ENCODE measurements around the gene SYNDIG1.

SYNDIG1 gene

GRCh38 chr20:24575811-24576210, 106.4 kb downstream of the SYNDIG1 start:
- DNase-seq (ENCODE audit: low read depth): no peak
- TF ChIP-seq CTCF (conservative IDR thresholded peaks at IDR 0.05; ENCODE audit: low read depth, low read length): no peak
- H3K4me3 ChIP-seq (ENCODE audit: low read depth, low read length): no peak overlapping the region

GRCh38 chr20:24576447-24576846, 107.0 kb downstream of the SYNDIG1 start:
- no peak for TF ChIP-seq CTCF (conservative IDR thresholded peaks at IDR 0.05; ENCODE audit: low read depth, low read length)
- H3K4me3 ChIP-seq (ENCODE audit: low read depth, low read length): no peak overlapping the region
- DNase-seq (ENCODE audit: low read depth): no peak

GRCh38 chr20:24577271-24577909, 108.0 kb downstream of the SYNDIG1 start:
- no peak for DNase-seq (ENCODE audit: low read depth)
- no peak overlapping the region for H3K4me3 ChIP-seq (ENCODE audit: low read depth, low read length)
- TF ChIP-seq CTCF (conservative IDR thresholded peaks at IDR 0.05; ENCODE audit: low read depth, low read length): no peak

GRCh38 chr20:24578567-24579415, 109.4 kb downstream of the SYNDIG1 start:
- DNase-seq (ENCODE audit: low read depth): no peak
- TF ChIP-seq CTCF (conservative IDR thresholded peaks at IDR 0.05; ENCODE audit: low read depth, low read length): no peak
- H3K4me3 ChIP-seq (ENCODE audit: low read depth, low read length): no peak overlapping the region

GRCh38 chr20:24579475-24579874, 110.0 kb downstream of the SYNDIG1 start:
- H3K4me3 ChIP-seq (ENCODE audit: low read depth, low read length): no peak overlapping the region
- no peak for TF ChIP-seq CTCF (conservative IDR thresholded peaks at IDR 0.05; ENCODE audit: low read depth, low read length)
- DNase-seq (ENCODE audit: low read depth): no peak

GRCh38 chr20:24580006-24580405, 110.6 kb downstream of the SYNDIG1 start:
- no peak overlapping the region for H3K4me3 ChIP-seq (ENCODE audit: low read depth, low read length)
- DNase-seq (ENCODE audit: low read depth): no peak
- no peak for TF ChIP-seq CTCF (conservative IDR thresholded peaks at IDR 0.05; ENCODE audit: low read depth, low read length)

Data from choroid plexus epithelial cell (primary cell).